ENCODE results near the gene SORCS1.

The SORCS1 gene

DNA sequence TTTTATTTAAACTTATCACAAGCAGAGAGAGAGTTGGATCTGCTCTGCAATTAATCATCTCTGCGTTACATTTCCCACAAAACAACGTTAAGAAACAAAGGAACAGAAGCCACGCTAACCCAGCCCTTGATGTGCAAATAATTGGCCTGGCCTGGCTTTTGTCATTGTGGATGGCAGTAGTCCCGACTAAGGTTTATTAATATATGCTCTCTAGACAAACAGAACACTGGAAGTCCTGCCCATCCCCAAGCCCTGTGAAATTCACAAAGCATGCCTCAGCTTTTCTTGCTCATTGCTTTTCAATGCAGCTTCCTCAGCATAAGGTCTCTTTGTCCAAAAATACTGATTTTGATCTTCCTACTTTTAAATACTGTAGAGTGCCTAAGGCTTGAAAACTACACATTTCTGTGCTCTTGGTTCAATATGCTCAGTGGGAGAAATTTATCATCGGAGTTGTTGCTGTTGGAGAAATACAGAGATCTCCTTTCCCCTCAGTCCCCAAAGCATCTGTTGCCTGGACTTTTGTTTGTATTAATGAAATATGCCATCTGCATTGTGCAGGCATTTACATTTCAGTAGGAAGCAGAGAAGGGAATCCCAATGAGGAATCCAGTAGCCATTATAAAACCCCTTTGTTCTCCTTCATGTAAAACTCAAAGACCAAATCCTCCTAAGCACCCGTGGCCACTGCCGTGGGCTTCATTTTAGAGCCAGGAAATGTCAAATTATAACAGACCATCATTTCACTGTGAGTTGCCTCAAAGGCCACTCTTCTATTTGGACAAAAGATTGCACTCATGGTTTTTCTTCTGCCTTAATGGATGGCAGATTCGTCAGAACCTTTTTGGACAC lies 61.1 kb downstream of the SORCS1 start:
- no peak for DNase-seq

DNA sequence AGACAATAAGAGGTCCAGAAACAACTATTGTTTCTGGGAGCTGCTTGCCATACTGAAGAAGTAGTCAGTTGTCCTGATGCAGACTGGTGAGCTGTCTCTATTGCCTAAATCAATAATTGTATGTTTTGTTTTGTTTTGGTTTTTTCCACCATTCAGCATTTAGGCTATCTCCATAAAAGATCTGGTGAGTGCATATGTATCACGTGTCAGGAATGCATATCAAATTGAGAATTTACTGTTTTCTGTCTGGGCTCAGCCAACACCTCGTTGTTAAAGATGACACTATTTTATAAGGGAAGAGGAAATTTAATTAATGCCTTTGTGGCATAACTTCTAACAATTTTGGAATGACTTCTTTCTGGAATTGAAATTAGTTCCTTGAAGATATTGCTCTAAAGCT lies 66.2 kb downstream of the SORCS1 start:
- no peak for DNase-seq

DNA sequence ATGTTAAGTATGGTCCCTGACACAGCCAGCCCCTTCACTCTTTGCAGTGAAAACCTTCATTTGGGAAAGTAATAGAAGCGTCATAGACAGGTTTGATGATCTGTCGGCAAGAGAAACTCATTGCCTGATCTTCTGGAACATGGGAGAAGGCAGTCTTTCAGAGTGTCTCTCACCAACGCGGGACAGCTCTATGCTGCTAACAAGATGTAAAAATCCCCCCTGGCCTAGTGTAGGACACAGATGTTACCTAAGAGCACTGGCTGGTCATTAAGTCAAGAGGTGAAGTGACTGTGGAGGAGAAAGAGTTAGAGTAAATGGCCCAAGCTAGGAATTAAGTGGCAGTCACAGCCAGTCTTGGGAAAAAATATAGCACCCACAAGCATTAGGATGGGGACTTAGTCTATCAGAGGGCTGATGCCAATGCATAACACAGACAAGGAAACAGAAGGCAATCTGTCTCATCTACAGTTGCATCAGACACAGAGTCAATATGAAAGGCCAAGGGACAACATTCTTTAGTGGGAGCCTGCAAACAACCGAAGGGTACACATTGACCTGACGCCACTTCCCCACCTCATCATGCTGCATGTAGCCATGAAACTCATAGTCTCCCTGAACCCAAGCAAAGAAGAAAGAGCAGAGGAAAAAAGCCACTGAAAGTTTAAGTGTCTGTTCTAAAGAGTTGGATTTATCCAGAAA lies 69.5 kb downstream of the SORCS1 start:
- no peak for DNase-seq

DNA sequence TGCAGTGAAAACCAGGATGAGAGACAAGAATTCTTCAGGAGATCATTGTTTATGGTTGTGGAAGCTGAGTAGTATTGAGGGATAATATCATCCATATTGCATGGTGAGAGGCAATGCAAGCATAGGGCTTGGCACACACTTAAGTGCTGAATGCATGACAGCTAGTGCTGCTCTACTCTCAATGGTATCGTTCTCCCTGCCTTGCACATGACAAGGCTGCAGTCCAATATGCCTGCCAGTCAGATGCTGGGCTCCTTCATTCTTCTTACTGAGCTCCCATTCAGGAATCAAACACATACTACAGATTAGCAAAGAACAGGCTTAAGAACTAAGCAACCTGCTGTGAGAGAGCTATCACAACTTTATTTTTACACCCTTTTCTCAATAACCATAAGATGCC lies 72.2 kb downstream of the SORCS1 start:
- DNase-seq = no peak

DNA sequence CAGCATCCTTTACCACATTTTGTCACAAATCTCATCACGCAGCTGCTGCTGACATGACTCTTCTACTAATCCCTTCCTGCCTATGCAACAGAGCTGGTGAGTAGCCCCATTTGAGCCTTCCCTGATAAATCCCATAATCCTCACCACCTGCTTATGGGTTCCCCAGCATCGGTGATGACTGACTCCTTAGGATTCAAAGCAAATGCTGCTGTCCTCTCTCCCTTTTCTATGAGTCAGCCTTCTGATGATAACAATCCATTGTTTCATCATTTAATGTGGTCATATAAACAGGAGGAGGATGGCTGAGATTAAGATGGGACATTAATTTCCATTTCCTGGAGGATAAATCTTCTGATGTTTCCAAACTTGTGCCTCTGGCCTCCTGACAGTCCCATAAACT lies 73.4 kb downstream of the SORCS1 start:
- DNase-seq = no peak

DNA sequence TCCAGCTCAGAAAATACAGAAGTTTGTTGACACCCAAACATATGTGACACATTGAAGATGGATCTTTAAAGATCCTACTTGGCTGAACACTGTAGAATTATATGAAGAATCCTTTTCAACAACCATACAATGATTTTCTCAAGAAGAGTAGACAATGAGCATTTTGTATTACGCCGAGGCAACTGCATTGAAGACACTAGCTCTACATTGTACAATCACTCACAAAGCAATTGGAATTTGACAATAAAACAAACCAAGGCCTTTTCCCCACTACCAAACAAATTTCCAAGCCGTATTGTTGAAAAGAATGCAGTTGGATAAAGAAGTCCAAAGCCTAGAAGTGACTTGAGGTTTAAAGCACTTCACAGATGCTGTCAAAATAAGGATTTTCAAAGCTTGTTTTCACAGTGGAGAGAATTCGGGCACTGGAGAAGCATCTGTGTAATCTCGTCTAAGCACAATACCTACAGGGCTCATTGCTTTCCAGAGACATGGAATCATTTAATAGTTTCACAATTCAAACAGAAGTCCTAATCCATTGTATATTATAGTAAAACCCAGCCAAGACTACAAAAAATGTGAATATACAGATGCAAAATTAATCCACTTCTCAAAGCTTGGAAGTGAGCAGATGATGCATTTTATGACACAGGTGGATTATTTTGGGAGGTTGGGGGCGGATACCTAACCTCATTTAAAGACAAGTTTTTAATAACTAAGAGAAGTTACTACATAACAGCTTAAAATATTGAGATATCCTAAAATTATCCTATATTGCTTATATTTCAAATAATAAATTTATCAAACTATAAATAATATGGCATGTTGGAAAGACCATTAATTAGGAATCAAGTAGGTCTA lies 78.6 kb downstream of the SORCS1 start:
- no peak for DNase-seq

DNA sequence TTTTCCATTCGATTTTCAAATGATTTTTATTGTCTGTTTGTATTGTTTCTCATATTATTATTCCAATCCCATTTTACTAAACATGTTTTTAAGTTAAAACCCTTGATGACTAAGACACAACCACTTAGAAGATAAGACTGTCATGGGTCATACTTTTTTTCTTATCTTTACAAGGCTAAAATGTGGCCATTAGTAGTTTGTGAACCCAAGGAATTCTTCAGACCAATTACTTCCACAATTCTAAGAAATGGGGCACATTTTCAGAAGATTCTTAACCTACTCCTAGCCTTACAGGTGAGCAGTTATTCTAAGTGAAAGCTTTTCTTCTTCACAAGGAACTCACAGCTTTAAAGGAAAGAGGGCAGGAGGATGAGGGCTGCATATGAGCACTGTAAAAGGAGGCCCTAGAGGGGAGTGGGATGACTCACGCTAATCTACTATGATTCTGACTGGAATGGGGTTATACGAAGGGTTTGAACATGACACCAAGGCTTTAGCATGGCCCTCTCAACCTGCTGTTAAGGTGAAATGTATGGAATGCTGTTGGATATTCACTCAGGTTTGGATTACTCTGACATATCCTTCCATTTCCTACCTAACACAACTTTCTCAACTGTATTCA lies 81.0 kb downstream of the SORCS1 start:
- no peak for DNase-seq

DNA sequence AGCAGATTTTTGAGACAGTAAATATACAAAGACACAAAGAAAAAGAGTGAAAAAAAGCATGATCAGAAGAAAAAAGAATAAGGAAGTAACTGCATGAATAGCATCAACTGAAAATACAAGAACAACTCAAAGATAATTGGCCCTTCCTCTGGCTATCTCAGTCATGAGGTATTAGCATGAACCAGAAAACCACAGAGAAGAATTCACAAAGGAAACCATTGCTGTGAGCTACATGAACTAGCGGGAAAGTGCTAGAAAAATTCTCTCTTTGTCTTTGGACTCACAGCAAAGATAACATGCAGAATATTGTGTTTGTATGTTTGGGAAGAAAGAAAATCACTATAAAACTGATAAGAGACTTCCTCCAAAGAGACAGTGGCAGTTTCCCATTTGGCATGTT lies 82.9 kb downstream of the SORCS1 start:
- DNase-seq = no peak

DNA sequence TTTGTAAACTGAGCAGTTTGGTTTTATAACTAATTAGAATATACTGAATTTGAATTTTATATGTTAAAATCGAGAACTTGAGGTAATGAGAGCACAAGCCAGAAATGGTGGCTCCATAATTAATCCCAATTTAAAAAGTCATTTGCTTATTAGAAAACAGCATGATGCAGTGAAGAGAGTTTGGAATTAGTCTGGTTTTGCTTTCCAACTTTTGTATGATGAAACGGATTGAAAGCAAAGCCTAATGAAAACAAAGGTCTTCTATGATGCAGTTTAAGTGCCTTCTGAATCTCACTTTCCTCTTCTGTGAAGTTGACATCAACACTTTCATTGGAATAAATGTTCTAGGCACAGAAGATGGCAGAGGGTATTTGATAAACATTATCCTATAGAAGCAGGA lies 89.4 kb downstream of the SORCS1 start:
- DNase-seq = no peak

DNA sequence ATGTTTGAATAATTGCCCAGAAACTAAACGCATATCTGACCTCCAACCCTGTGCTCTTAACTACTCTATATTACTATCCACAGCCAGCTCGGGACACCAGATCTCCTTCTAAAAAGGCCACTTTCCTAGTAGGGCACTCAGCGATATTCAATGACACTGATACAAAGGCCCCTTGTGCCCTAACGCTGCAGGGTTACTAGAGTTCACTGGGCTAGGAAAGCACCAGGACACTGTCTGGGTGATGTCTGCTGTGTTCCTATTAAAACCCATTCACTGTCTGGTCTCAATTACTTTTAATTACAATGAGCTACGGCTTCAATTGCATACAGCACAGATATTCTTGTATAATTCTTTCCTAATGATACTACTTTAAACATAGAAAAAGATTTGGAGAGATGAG lies 91.7 kb downstream of the SORCS1 start:
- no peak for DNase-seq

DNA sequence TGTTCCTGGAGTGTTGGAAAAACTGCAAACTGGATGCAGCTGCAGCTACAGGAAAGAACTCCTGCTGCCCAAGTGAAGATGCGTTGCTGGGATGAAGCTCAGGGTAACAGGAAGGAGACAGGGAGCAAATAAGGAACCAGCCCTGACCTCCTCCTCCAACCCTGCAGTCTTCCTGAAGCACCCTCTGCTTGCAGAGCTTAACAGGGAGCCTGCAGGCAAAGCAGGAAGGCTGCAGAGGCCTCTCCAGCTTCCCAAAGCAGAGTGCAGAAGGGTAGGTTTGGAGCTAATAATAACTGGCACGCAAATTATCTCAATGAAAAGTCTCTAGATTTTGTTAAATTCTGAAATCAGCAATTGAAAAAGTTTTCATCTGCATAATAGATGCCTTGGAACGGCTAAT lies 92.5 kb downstream of the SORCS1 start:
- no peak for DNase-seq

DNA sequence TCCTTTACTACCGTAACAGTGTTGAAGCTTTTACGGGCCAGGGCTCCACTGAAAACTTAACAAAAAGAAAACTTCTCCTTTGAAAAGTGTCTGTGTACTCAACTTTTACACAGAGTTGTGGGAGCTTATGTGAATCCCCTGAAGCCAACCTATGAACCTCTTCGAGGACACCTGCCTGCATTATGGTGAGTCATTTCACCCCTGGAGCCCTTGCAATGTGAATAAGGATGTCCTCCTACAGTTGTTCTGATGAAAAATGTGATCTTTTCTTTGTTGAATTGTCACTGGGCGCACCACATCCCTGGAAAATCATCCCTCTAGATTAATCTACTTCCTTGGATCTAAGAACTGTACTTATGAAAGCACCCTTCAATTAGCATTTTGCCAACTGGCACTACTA lies 93.2 kb downstream of the SORCS1 start:
- DNase-seq = no peak

DNA sequence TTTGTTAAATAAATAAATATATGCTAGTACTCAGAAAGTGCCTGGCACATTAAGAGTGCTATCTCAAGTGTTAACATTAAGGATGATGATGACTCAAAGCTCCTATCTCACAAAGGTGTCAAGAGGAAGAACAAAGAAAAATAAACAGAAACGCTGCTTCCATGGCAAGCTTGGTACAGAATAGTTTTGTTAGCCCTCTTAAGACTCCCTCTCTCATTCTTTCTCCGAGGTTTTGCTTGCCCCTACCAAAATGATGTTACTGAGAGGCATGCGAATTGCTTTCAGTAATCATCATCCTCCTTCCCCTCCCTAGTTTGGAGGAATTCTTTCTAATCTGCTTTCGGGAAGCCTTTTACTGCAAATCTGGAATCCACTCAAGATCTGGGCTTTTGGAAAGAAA lies 96.7 kb downstream of the SORCS1 start:
- no peak for DNase-seq

DNA sequence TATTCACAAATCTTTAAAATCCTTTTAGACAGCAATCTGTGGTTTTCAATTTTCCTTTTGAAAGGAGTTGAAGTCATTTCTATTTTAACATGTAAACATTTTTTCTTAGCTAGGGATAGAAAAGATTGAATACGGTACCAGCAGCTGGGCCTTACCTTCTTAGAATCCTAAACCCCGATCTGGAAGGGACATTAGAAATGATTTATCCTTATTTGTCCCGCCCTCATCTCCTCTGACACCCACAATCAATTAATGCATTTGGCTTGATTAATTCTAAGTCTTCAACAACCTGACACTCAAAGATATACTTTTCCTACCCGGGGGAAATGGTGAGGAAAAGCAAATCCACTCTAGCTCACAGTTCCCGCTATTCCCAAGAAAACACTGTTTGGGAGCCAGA lies 100.4 kb downstream of the SORCS1 start:
- DNase-seq = no peak

DNA sequence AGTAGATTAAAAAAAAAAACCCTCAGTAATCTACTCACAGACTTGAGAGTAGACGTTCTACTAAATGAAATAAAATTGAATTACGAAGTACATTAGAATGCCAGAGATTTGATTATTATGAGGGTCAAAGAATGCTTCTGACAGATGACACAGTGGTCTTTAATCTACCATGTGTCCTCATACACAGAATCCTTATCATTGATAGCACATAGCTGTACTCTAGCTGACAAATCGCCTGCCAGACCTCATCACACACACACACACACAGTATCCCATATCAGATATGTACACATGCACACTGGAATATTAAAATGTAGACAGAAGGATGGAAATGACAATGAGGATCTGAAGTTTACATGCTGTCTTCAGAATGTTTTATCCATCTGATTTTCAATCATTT lies 104.6 kb downstream of the SORCS1 start:
- no peak for DNase-seq

DNA sequence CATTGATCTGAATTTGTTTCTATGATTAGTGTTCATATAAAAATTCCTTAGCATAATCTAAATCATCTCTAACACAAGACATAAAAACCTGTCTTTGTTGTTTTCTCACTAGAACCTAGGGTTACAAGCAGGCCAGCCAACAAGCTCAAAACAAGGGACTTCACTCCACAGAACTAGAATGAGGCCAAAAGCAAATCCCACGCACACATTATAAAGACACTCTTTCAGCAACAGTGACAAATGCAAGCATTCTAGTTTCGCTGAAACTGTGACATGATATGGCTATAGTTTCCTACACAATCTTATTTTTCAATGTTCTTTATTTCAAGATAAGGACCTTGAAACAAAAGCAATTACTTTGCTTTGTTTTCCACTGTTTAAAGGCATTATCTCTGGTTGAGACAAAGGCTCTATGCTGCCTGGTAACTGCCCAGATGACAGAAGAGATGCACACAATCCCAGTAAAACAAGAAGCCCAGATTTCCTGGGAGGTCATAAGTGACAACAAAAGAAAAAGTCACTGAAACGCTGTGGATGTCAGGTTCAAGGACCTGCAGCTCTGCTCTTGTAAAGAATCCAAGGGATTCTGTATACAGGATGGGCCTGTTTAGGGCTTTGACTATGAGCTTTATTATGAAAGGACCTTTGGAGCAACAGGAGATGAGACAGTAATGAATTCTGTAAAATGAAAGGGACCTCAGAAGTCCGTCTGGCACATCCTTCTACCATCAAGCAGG lies 105.3 kb downstream of the SORCS1 start:
- DNase-seq = no peak

DNA sequence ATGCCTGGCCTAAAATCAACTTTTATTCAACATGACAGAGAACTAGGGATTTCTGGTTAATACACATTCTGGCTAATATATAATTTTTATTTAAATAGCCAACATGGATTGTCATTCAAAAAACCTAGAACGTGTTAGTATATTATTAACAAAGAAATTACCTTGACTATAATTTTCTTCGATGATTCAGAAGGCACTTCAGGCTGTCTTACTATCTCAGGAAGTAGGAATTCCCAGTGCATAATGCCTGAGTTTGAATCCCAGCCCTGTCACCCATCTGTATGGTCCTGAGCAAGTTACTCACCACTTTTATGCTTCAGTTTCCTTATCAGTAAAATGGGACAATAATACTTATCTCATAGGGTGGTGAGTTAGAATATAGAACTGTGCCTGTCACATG lies 106.2 kb downstream of the SORCS1 start:
- DNase-seq = no peak

DNA sequence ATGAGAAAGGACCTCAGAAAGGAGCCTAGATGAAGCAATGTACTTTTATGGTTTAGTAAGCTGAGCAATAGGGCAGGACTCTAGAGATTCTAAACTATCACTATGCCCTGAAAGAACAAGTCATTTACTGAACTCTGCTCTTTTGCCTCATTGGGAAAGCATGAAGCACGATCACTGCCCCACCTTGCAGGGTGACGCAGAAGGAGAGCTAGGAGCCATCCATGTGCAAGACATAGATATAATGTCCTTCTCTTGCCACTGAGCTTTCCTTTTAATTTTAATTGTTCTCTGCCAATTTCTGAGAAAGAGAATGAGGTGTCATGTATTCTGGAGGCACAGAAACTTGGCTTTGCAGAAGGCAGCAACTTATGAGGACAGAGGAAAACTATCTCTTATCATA lies 108.3 kb downstream of the SORCS1 start:
- no peak for DNase-seq

DNA sequence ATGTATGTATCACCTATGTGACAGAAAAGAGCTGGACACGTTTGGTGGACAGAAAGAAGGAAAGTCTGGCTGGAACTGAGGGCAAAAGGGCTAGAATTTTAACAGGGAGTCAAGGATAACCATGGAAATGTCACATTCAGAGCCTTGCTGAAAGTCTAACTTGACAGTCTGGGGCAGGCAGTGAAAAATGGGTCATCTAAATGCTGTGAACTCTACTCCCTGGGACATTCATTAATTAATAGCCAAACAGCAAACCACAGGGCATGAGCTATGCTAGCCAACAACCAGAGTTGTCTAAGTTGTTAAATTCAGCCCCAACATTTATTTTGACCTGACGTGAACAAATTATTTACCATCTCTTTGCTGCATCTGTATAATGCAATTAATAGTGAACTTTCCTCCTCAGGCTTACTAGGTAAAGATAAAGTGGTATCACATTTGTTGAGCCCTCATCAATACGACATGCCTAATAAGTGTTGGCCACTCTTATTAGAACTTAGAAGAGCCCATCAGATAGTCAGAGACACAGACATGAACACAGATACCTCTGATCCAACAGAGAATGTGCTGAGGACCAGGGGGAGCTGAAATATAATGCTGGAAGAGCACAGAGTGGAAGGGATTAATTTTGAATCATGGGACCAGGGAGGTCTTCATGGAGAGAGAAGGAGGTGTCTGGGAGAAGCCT lies 109.9 kb downstream of the SORCS1 start:
- DNase-seq = no peak

DNA sequence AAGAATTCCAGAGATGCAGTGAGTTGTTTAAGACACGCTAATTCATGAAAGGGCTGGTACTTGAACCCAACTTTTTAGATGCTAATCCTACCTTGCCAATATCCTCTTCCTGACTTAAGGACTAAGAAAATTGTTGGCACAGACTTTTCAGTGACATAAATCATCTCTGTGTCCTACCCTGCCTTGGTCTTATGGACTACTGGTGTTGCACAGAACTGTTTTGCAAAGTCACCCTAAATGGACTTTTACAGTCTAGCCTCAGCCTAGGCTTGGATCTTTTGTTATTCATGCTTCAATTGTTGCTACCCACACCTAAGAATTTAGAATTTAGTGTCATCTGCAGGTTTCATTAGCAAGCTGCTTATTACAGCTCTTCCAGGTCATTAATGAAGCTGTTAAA lies 112.7 kb downstream of the SORCS1 start:
- DNase-seq = no peak

DNA sequence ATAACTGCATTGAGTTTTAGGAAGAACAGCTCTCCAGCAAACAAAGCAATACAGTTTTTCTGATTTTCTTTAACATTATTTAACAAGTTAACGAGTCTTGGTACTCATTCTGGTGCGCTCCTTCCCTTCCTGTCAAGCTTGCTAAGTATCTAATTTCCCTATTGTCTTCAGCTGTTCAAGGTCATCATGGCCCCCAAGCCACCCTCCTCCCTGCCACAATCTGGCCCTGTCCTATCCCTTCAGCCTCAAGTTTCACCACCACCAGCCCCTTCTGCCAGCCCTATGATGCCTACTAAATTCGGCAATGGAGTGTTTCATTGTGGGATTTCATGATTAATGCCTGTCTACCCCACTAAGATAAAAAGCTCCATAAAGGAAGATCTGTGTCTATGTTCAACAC lies 121.0 kb downstream of the SORCS1 start:
- DNase-seq = no peak

Data from right forelimb (tissue), 1 donor.